ENCODE measurements around the gene CLMN.

DNA sequence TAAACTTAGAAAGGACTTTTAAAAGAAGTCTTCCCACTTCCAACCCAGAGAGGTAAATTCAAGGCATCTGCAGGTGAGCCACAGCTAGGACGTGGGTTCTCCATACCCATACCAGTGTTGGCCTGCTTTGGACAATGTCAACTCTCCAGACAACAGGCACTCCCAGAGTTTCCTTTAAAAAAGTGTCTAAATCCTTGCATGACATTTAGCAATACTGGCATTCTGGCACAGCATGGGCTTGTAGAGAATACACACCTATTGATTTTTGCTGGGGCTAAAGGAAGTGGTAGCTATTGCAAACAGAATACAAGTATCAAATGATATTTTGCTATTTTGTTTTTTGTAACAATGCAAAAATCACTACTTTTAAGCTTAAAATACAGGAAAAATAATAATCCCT is 136.6 kb downstream of the CLMN start:
- TF ChIP-seq EZH2 (IDR thresholded peaks at IDR 0.05; ENCODE audit: insufficient read depth, poor library complexity, severe bottlenecking) (no peak), EZH2phosphoT487 (IDR thresholded peaks at IDR 0.05; ENCODE audit: insufficient read depth, low read depth) (no peak)

Measured in GM23248 (cell line).